Nephron (organoid): ENCODE results near the gene MYZAP.

Source experiments
- H3K27ac Mint-ChIP-seq, 3 experiments: 2 replicates each; pipeline ENCODE4 v1.8.0; 2020; ENCODE audit warnings: mixed read lengths in 3 of 3, mild to moderate bottlenecking in 2 of 3, moderate library complexity in 1 of 3
- H3K27me3 Mint-ChIP-seq: 2 replicates; pipeline ENCODE4 v1.8.0; 2021; ENCODE audit warnings: low read depth, mild to moderate bottlenecking, moderate library complexity, mixed read lengths
- H3K36me3 Mint-ChIP-seq: 2 replicates; pipeline ENCODE4 v1.8.0; 2020; ENCODE audit warnings: low read depth, mixed read lengths
- H3K4me1 Mint-ChIP-seq: 2 replicates; pipeline ENCODE4 v1.8.0; 2020; ENCODE audit warnings: mixed read lengths
- H3K4me3 Mint-ChIP-seq, 3 experiments: 2 replicates each; pipeline ENCODE4 v1.8.0; 2020; ENCODE audit warnings: mild to moderate bottlenecking in 3 of 3, mixed read lengths in 3 of 3, moderate library complexity in 2 of 3
- H3K9me3 Mint-ChIP-seq: 2 replicates; pipeline ENCODE4 v1.8.0; 2020; ENCODE audit warnings: mixed read lengths
- CTCF ChIP-seq, 3 experiments: fragments of 200-600 bp; sonication (generic); IDR thresholded peaks; one replicate each; pipeline ENCODE4 v1.5.0; 2021; ENCODE audit warnings: antibody characterized with exemption in 3 of 3; ENCODE audit not compliant: unreplicated experiment in 3 of 3

Gene MYZAP

DNA sequence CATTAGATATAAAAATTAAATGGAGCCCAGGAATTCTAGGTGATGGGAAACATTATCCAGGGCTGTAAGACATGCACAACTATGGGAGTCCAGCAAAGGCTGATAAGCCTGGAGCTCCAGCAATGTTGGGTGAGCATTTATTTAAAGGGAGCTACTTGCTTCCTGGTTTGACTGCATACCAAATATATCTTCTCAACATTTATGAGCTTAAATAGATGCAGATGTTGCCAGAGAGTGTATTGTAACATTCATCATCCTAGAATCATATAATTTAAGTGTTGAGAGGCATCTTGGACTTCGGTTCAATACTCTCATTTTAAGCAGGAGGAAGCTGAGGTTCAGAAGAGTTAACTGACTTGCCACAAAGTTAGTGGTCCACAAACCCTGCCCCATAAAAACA is 102.6 kb downstream of the MYZAP start:
- Mint-ChIP-seq H3K27ac (peak overlapping the region; percentile 87 to 91 (median 91)), H3K27me3 (peaks cover 4% of the 10 kb centered on the region), H3K9me3 (no peaks in the 10 kb centered on the region), H3K36me3 (no peaks in the 10 kb centered on the region), H3K4me1 (peaks cover 55% of the 10 kb centered on the region), H3K4me3 (no peak overlapping the region)
- TF ChIP-seq CTCF (IDR thresholded peaks at IDR 0.05; ENCODE audit: unreplicated experiment in 3 of 3), result no peak

- Mint-ChIP-seq H3K9me3 (no peaks in the 10 kb centered on the region), H3K4me1 (peaks cover 51% of the 10 kb centered on the region), H3K36me3 (no peaks in the 10 kb centered on the region), H3K27ac (peak overlapping the region; percentile 91 to 96 (median 91)), H3K27me3 (peaks cover 4% of the 10 kb centered on the region), H3K4me3 (no peak overlapping the region)
- TF ChIP-seq CTCF (IDR thresholded peaks at IDR 0.05; ENCODE audit: unreplicated experiment in 3 of 3), result no peak
Measured at GRCh38 chr15:57696146-57696545, 104.4 kb downstream of the MYZAP start.

DNA sequence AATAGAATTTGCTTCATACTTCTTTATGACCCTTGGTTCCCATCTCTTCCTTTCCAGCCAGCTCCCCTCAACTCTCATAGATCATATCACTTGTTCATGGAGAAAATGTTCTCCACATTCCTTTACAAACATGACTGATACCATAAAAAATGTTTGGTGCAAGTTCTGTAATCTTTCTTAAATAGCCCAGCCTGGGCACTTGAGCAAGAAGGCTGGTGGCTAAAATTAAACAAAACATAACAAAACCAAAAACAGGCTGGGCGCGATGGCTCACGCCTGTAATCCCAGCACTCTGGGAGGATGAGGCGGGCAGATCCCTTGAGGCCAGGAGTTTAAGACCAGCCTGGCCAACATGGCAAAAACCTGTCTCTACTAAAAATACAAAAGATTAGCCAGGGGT is 105.9 kb downstream of the MYZAP start:
- H3K4me1 Mint-ChIP-seq, result peaks cover 36% of the 10 kb centered on the region
- peak overlapping the region; percentile 70 to 91 (median 91) for H3K27ac Mint-ChIP-seq
- TF ChIP-seq CTCF (IDR thresholded peaks at IDR 0.05; ENCODE audit: unreplicated experiment in 3 of 3), result no peak
- no peaks in the 10 kb centered on the region for H3K36me3 Mint-ChIP-seq
- no peak overlapping the region for H3K4me3 Mint-ChIP-seq
- peaks cover 4% of the 10 kb centered on the region for H3K27me3 Mint-ChIP-seq
- no peaks in the 10 kb centered on the region for H3K9me3 Mint-ChIP-seq

GRCh38 chr15:57698243-57698642 is 106.5 kb downstream of the MYZAP start:
- no peaks in the 10 kb centered on the region for H3K36me3 Mint-ChIP-seq
- H3K4me1 Mint-ChIP-seq, result peaks cover 31% of the 10 kb centered on the region
- H3K4me3 Mint-ChIP-seq, result no peak overlapping the region
- H3K27me3 Mint-ChIP-seq, result peaks cover 4% of the 10 kb centered on the region
- TF ChIP-seq CTCF (IDR thresholded peaks at IDR 0.05; ENCODE audit: unreplicated experiment in 3 of 3), result no peak
- peak overlapping the region; percentile 23 to 37 (median 26) for H3K27ac Mint-ChIP-seq
- no peaks in the 10 kb centered on the region for H3K9me3 Mint-ChIP-seq

- Mint-ChIP-seq H3K27me3 (peaks cover 4% of the 10 kb centered on the region), H3K9me3 (no peaks in the 10 kb centered on the region), H3K36me3 (no peaks in the 10 kb centered on the region), H3K27ac (peak overlapping the region; percentile 26 to 37 (median 34)), H3K4me1 (peaks cover 30% of the 10 kb centered on the region), H3K4me3 (no peak overlapping the region)
- TF ChIP-seq CTCF (IDR thresholded peaks at IDR 0.05; ENCODE audit: unreplicated experiment in 3 of 3), result no peak
Measured at GRCh38 chr15:57698991-57699390, 107.3 kb downstream of the MYZAP start.

DNA sequence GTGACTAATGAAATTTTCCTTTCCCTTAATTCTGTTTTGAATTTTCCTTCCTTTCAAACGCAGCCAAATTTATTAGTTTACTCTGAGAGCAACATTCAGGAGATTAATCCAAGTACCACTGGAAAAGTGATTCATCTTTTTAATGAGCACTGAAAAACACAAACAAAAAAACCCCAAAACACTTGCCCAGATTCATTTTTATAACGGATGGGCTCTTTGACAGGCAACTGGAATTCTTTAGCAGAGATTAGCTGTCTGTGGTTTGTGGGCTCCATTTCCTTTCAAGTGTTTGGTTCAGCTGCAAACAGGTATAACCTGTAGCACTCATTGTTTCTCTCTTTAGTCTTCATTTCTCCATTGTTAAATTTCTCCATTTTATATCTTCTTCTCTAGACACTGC is 111.7 kb downstream of the MYZAP start:
- no peak for TF ChIP-seq CTCF (IDR thresholded peaks at IDR 0.05; ENCODE audit: unreplicated experiment in 3 of 3)
- H3K4me1 Mint-ChIP-seq, result peaks cover 26% of the 10 kb centered on the region
- peak overlapping the region in 2 of 3 experiments; percentile 68 to 70 for H3K27ac Mint-ChIP-seq
- H3K4me3 Mint-ChIP-seq, result no peak overlapping the region
- no peaks in the 10 kb centered on the region for H3K9me3 Mint-ChIP-seq
- H3K27me3 Mint-ChIP-seq, result no peaks in the 10 kb centered on the region
- H3K36me3 Mint-ChIP-seq, result peaks cover 10% of the 10 kb centered on the region
